ENCODE results near the gene C4BPA.

C4BPA gene

DNA sequence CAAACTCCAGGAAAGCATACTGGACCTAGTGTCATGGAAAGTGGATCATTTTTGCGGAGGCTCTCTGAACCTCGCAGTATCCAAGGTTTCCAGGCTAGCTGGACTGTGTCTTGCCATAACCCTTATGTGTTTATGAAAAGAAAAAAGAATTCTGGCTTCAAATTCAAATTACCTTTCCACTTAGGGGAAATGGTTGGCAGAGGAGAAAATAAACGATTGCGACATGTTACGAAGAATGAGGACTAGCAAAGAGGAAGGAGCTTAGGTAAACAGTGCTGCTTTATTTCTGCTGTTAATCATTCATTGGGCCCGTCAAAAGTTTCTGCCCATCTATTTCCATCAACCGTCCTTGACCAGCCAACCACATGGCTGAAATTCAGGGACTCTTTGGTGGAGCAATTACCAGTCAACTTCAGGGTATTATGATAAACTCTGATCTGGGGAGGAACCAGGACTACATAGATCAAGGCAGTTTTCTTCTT, at the start of gene C4BPA:
TSS of gene C4BPA (plus strand) at position 342 of the 482 bp plus-strand sequence. CDS start 8,793 bp downstream, outside the sequence.
- no peak for DNase-seq

DNA sequence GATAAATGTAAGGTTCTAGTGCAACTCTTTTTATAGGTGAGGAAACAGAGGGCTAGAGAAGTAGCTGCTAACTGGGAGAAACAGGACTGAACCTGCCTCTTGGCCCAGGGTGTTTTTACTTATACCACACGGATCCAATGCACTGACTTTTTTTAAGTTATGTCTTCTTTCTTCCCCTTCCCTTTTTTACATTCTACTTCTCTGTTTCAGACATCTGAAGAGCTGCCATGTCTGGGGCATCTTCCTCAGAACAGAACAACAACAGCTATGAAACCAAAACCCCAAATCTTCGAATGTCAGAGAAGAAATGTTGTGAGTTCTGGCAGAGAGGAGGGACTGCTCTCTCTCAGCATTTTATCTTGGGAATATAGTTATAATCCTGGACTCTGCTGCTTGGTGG, 49.5 kb upstream of the C4BPA start:
- no peak for DNase-seq

DNA sequence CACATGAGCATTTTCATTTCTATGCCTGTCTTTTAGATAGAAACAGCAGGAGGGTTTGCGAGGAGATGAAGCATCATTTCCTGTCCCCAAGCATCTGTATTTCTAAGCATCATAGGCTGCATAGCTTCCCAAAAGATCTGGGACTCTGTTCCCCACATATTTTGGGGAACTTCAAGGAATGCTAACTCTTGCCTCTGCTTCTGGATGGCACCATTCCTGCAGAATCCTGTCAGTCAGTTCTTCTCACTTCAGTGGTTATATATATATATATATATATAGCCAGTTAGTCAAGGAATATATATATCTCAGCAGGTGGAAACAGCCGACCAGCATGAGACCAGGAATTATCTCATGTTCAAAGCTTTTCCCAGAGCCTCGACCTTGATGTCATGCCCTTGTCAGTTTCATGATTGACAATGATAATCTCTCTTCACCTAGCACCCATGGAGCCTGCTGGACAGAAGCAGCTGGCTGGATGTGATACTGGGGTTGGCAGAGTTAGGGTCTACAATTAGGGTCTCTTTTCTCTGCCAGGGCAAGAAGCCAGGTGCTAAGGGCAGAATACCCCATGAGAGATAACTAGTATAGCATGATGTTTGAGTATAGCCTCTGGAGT, 48.5 kb upstream of the C4BPA start:
- DNase-seq, result no peak

DNA sequence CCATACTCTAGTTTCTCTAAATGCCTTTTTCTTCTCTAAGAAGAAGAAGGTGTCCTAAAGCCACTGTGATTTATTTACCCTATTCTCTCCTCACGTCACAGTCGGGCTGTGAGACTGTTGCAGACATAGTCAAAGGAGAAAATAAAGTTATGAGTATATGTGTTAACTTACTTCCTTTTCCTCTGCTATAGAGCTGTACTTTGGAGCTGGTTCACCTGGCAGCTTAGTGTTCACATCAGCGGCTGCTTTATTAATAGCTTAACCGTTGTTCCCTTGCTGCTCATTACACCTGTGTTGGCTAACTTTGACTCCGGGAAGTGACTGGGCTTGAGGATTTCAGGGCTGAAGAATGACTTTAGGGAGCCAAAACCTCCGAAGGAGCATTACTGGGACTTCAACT, 47.4 kb upstream of the C4BPA start:
- no peak for DNase-seq

DNA sequence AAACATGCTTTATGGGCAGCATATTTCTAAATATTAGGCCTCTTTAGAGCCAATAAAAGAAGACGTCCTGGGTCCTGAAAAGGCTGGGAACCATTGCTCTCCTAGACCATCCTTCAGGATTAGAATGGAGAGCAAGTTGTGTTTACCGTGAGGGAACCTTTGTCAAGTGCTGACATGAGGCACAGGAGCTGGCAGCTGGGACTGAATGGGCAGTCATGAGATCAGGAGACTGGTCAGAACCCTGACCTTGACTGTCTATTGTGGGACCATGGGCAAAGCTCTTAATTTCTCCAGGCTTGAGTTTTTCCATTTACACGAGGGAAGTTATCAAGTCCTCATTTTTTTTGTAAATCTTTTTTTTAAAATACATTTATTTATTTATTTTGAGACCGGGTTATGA, 45.8 kb upstream of the C4BPA start:
- DNase-seq, result peak; percentile 42

DNA sequence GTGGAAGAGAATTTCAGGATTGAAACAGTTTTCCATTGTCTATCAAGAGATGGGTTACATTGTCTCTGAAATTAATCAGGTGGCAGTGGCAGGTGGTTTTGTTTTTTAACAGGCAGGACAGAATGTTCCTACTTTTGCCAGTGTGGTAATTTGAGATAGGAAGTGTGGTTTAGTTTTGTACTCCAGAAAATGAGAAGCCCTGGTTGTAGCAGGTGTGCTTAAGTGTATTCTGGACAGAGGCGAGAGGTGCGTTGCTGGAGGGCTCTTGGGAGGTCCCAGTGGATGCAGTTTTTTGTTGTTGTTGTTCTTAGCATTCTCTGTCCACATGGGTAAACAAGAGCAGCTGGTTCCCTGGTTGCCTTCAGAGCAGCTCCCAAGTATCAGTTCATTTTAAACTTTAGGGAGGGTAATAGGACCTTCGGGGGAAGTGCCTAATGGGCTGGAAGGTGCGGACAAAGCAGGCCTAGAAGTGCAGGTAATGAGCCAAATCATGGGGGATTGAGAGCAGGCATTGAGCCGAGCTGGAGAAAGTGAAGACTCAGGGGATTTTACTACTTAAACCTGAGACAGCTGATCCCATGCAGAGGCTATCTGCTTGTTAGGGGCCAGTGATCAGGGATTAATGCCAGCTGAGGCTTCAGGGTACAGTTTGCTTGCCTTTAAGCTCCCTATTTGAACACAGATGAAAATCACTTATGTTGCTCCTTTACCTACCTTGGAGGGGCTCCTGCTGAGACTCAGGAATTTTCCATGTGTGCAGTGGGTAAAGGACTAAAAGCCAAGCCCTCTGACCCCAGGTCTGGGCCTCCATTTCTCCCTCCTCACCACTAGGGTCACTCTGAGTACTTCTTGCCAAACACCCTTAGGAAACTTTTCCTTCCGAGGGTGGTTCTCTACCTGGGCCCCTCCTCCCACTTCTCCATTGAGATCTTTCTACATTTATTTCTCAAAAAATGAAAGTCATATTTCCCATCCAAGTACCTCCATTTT, 44.9 kb upstream of the C4BPA start:
- peak; percentile 85 for DNase-seq

DNA sequence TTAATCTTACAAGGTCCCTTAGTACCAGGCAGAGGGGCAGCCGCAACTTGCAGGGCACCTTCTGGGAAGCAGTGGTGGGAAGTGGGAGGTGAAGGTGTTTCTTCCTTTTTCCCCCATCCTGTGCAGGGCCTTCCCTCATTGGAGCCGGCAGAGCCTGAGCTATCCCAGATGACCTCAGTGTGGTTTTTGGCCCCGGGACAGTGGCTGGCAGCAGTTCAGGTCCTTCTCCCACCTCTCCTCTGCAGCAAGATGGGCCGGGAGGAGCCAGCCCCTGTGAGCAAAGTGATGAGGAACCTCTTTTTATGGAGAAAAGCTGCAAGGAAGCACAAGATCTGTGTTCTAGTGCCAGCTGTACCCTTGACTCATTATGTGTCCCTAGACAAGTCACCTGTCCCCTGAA, 44.2 kb upstream of the C4BPA start:
- DNase-seq, result no peak

DNA sequence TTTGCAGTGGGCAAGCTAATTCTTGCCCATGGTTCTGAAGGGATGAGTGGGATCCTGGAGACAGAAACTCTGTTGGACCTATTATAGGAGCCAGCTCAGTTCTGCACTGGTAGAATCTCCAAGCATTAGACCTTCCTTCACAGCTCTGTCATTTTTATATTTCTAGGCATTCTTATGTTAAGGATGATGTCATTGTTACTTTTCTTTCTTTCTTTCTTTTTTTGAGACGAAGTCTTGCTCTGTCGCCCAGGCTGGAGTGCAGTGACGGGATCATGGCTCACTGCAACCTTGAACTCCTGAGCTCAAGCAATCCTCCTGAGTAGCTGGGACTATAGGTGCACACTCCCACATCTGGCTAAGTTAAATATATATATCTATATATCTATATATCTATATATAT, 43.4 kb upstream of the C4BPA start:
- no peak for DNase-seq

DNA sequence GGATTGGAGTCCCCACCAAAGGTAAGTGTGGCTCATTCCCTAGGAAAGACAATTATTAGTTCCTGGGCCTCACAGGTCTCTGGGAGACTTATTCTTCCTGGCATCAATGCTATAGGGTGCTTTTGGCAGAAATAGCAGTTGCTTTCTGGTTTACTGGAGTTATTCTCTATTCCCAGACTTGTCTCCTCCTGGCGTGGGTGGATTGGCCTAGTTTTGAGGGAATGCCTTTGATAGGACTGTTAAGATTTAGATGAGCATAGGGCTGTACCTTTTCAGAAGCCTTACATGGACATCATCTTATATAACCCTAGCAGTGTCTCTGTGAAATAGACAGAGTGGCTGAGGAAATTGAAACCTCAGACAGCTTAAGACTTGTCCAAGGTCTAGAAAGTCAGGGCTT, 42.0 kb upstream of the C4BPA start:
- DNase-seq, result no peak

DNA sequence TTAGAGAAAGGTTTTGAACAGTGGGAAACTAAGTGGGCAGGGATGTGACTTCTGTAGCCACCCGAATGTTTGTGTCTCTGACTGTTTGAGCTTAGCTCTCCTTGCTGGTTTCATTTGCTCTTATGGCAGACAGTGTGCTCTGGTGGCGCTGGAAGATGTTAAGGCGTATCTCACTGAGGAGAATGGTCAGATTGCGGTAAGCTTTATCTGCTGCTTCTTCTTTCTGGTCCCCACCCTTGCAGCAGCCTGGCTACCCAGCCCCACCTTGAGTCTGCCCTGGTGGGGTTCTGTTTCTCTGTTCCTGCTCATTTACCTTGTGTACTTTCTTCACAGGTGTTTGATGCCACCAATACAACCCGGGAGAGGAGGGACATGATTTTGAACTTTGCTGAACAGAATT, 41.0 kb upstream of the C4BPA start:
- no peak for DNase-seq

DNA sequence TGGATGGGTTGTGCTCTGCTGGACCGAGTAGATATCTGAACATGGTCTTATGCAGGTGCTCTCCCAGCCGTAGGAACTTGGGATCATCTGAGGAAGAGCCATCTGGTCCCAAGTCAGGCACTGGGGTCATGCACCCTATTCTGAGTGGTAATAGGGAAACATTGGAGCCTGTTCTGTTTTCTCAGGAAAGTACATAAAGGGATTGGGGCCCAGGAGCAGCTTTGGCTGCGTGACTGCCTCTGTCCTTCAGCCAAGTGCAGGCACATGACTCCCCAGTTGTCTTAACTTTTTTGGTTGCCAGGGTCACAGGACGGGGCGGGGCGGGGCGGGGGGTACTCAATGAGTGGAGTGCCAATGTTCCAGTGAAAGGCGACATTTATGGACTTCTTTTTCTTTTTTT, 39.5 kb upstream of the C4BPA start:
- no peak for DNase-seq

DNA sequence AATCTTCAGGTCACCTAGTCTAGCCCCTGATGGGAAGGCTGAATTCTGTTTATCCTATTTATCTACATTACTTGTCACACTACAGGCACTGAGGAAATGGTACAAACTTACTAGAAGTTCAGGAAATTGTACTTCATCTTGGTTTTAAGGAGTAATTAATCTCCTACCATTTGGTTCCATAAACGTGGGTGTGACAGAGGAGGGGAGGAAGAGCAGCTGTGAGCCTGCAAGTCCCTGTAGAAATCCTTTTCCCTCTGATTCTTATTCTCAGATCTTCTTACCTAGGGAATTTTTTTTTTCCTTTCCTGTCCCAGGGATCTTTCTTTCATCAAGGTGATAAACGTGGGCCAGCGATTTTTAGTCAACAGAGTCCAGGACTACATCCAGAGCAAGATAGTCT, 36.8 kb upstream of the C4BPA start:
- no peak for DNase-seq

DNA sequence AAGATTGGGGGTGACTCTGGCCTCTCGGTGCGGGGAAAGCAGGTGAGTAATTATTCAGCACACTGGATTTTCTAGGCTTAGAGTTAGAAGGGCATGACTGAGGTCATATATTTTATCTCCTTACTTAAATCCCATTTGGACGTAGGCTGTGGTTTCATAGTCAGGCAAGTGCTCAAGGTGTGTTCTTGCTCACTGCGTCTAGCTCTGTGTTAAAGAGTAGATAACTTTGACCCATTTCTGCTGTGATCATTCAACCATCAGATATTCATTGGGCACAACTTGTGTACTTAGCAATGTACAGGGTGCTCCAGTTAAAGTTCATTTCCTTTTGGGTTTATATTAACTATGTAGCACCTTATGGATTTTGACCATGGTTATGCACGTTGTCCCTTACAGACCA, 36.4 kb upstream of the C4BPA start:
- no peak for DNase-seq

DNA sequence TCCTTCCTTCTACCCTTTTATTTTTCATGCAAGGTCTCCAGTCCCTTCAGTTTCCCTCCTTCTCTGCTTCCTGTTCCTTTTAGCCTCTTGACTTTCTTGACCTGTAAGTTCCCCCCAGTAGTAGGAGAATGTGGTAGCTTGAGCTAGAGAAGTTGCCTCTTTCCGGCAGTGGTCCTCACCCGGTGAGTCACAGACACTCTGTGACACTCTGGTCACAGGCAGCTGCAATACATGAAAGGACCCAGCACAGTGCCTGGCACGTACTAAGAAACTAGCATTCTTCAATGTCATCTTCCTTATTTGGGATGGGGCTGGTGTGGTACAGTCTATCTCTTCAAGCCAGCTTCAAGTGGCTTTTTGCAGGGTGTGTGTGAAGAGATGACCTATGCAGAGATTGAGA, 35.0 kb upstream of the C4BPA start:
- no peak for DNase-seq

DNA sequence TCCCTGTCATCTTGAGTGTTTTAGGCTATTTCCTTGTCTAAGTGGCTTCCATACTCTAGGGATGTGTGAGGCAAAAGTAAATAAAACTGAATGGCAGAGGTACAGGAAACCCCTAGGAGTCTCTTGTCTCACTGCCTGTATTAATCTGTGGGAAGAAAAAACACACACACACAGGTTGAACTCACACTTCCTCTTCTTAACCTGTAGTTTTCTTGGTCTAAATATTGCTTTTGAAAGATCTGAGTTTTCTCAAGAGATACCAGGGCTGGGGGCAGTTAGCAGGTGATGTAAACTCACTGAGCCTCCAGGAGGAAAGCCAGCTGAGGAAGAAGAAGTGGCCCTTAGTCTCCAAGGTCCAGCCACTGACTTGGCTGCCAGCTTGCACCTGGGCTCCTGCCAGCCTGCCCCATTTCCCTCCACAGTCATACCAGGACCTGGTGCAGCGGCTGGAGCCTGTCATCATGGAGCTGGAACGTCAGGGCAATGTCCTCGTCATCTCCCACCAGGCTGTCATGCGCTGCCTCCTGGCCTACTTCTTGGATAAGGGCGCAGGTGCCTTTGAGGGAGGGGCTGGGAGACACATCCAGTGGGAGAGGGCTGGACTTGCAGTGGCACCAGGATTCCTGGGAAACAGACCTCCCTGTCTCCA, 34.1 kb upstream of the C4BPA start:
- DNase-seq, result no peak

DNA sequence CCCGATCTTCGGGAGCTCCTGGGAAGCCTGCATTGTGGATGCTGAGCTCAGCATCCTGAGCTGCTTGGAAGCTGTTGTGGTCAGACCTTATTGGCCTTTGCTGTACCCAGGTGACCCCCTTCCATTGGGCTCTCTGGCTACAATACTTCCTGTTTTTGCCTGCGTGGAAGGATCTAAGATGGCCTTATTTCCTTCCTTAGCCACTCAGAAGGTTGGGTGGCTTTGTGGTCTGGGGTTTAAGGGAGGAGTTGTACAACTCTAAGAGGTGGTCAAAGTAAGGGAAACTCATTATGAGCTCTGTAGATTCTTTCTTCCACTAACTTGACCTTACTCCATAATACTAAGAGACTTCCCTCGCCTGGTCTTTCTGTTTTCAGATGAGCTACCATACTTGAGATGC, 33.2 kb upstream of the C4BPA start:
- DNase-seq, result no peak

DNA sequence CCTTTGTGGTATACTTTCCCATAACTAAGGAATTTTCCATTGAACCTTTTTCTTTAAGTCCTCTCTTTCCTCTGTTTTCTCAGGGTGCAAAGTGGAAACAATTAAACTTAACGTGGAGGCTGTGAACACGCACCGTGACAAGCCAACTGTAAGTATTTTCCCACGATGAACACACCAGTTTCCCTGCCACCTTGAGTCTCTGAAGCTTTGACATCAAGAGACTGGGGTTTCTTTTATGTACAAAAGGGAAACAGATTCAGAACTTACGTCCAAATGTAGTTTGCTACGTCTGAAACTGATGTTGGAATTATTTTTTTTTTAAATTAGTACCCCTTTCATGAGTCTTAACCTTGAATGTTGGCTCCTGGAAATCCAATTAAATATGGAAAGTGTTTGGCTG, 32.6 kb upstream of the C4BPA start:
- DNase-seq, result no peak

DNA sequence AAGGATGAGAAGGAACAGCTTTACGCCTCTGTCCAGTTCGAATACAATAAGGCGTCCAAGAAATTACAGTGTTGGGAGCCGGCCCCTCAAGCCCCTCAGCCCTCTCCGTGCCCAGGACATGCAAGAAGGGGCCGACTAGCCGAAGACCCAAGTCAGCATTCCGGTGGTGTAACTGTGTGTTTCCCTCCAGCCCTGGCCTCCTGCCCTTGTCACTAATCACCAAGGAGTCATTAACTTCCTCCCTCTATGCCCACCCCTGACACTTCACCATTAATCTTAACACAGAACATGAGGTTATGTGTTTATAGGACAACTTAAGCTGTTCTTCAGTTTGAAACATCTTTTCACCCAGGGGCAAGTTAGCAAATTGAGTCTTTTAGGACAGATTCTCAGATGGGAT, 31.8 kb upstream of the C4BPA start:
- no peak for DNase-seq

DNA sequence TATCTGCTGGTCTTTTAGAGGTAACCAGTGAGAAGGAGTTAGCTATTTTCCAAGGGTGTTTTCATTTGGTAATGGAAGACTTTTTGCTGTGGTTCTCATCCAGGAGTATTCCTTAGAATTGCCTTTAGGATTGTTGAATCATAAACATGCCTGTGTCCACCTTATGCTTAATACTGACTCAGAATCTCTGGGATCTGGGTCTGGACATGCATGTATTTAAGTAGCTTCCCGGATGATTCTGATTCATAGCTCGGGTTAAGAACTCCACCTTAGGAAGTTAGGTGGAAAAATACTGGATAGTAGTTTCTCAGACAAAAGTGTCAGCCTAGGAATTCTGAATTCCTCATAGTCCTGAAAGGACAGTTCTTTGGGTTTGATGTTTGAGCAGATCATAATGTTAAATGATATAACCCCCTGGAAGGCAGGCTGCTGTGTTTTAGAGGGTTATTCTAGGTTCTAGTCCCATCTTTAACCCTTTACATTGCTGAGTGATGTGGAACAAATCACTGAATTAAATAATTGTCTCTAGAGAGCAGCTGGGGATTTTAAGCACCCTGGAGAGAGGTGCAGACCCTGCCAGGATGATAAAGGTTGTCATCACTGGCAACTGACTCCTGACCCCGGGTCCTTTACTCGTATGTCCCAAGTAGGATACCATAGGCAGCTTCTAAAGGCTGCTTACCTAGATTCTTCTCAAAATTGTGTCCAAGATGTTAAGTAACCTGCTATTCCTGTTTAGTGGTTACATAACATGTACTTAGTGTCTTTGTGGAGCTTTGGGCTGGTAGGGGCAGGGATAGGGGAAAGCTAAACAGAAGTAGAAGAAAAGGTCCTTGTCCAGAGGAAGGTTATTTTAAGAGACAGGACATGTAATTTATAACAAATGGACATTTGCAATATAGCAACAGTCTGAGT, 29.9 kb upstream of the C4BPA start:
- no peak for DNase-seq

DNA sequence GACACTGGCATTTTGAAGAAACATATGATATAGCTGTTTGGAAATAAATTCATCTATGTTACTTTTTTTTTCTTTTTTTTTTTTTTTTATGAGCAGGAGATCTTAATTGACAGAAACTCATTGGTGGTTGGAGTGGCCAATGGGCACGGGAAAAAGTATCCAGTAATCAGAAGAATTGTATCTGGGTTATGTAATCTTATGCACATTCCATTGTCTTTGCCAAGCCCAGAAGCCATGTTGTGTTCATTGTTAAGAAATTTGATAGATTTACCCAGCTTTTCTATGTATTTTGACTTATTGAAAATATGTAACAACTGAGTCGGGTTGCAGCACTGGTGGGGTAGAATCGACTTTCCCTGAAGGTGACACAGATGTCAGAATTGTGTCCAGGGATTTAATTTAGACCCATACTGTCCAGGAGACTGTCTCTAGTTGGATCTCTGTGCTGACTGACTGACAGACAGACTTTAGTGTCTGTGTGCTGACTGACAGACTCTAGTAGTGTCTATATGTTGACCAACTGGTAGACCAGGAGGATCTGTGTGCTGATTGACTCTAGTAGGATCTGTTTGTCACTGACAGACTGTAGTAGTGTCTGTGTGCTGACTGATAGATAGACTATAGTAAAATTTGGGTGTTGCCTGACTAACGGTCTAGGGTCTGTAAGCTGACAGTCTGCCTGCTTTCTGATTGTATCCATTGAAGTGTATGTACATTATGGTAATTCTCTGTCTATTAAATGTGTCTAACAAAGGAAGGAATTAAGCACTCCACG, 27.7 kb upstream of the C4BPA start:
- no peak for DNase-seq

DNA sequence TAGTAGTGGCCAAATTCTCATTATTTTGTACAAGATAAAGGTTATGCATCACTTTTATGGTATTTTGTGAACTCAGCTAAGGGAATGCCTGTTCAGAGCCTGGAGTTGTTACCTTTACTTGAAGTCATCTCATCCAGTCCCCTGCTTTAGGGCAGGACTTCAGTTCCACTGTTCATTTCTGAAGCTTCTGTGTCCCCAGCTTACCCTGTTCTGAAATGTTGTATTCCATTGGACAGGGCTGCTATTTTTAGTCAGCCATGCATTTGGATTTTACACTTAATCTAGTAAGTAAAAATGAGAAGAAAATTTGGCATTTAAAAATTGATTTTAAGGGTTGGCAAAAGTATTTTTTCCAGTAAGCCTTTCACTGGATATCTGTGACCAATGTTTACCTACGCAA, 27.0 kb upstream of the C4BPA start:
- no peak for DNase-seq

Measured in NCI-H1092 treated with DMSO at 0.1 percent for 48 hours (cell line).